Measurements from ENCODE around the gene TKT. TPM values are rescaled to one million over a fixed set of nuclear protein-coding genes. Genes with fewer than 3 reads are reported as not detected.

The TKT gene
- total and polyA plus RNA-seq, 2 of the 13 experiments (the other 11 are each of a cell fraction or from before 2014, with no cell fraction given), result 150 to 238 TPM

DNA sequence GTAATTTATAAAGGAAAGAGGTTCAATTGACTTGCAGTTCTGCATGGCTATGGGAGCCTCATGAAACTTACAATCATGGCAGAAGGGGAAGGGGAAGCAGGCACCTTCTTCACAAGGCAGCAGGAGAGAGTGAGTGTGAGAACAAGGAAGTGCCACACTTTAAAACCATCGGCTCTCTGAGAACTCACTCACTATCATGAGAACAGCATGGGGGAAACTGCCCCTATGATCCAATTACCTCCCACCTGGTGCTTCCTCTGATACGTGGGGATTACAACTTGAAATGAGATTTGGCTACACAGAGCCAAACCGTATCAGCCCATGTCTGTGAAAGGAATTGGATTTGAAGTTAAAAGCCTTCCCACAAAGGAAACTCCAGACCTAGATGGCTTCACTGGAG lies 39.1 kb downstream of the TKT start (continued):
- TF ChIP-seq IRF9 (CRISPR knock-in tag; IDR thresholded peaks at IDR 0.05; ENCODE audit: borderline replicate concordance) (no peak), ZNF460 (CRISPR knock-in tag; IDR thresholded peaks at IDR 0.05; ENCODE audit: borderline replicate concordance) (no peak), KMT2B (CRISPR knock-in tag; IDR thresholded peaks at IDR 0.05) (no peak), ZNF605 (CRISPR knock-in tag; IDR thresholded peaks at IDR 0.05) (no peak), ZNF180 (CRISPR knock-in tag; IDR thresholded peaks at IDR 0.05; ENCODE audit: borderline replicate concordance, low read depth) (no peak), TSC22D2 (CRISPR knock-in tag; IDR thresholded peaks at IDR 0.05; ENCODE audit: borderline replicate concordance) (no peak)

DNA sequence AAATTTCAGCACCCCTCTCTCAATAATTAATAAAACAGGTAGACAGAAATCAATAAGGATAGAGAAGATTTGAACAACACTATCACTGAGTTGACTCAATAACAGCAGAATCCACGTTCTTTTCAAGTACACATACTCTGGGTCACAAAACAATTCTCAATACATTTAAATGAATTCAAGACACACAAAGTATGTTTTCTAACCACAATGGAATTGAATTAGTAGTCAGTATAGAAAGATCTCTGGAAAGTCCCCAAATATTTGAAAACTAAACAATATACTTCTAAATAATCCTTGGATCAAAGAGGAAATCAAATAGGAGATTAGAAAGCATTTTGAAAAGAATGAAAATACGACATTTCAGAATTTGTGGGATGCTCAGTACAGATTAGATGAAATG lies 40.0 kb downstream of the TKT start:
- H4K20me1 ChIP-seq (ENCODE audit: insufficient read depth, low read length), result no peaks in the 10 kb centered on the region
- H3K9me3 ChIP-seq (ENCODE audit: low read length), result no peaks in the 10 kb centered on the region
- no peak overlapping the region for H3K9ac ChIP-seq (ENCODE audit: insufficient read depth, low read depth, low read length)
- no peak for ATAC-seq
- BruUV-seq (replicated peaks), result no TSS peak
- FAIRE-seq, result no peak
- CTCF ChIA-PET (ENCODE audit: low intra/inter-chr PET ratio, low total read pairs), result no interaction called here
- no peak overlapping the region for H2AFZ ChIP-seq (ENCODE audit: low read length)
- no peaks in the 10 kb centered on the region for H3K79me2 ChIP-seq (ENCODE audit: insufficient read depth, low read length)
- intact Hi-C loops (cut with micrococcal nuclease; ENCODE audit: unreplicated experiment) (no loop called here), in situ Hi-C loops (cut with HindIII; ENCODE audit: extremely low pct_ligation_motif_present, low pct_unique_long_range_greater_than_20kb) (no loop called here)
- no peak overlapping the region for H3K4me3 ChIP-seq (replicated peaks in 1 of 3; ENCODE audit: insufficient read depth in 1 of 3, low read depth in 2 of 3, low read length in 3 of 3)
- H3K27ac ChIP-seq (ENCODE audit: extremely low read length, insufficient read depth, low read length), result no peak overlapping the region
- 0 out of 2 replicates have a peak, but pooled peaks cover 6% of the 10 kb centered on the region for H3K4me1 ChIP-seq (ENCODE audit: insufficient read depth, low read length)
- POLR2A ChIA-PET, result no interaction called here
- DNase-seq (ENCODE audit: low spot score), result no peak
- no peak overlapping the region for H3K4me2 ChIP-seq (ENCODE audit: low read depth, low read length)
- H3K36me3 ChIP-seq (replicated peaks in 1 of 2; ENCODE audit: control insufficient read depth in 1 of 2, insufficient read depth in 2 of 2, low read length in 2 of 2), result no peaks in the 10 kb centered on the region
- 74% methylated on average over 2 of the region's 2 CpGs for WGBS (ENCODE audit: low lambda C conversion rate)
- no peaks in the 10 kb centered on the region for H3K27me3 ChIP-seq (ENCODE audit: control insufficient read depth in 1 of 2, insufficient read depth in 2 of 2, low read length in 2 of 2)
- TF ChIP-seq, protein P1, sequence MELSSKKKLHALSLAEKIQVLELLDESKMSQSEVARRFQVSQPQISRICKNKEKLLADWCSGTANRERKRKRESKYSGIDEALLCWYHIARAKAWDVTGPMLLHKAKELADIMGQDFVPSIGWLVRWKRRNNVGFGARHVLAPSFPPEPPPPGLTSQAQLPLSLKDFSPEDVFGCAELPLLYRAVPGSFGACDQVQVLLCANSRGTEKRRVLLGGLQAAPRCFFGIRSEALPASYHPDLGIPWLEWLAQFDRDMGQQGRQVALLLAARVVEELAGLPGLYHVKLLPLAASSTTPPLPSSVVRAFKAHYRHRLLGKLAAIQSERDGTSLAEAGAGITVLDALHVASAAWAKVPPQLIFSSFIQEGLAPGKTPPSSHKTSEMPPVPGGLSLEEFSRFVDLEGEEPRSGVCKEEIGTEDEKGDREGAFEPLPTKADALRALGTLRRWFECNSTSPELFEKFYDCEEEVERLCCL (CRISPR knock-in tag; IDR thresholded peaks at IDR 0.05; ENCODE audit: borderline replicate concordance), result no peak
- TF ChIP-seq ZNF331 (CRISPR knock-in tag; IDR thresholded peaks at IDR 0.05) (no peak), SP2 (CRISPR knock-in tag; IDR thresholded peaks at IDR 0.05) (no peak), ZNF724P (CRISPR knock-in tag; IDR thresholded peaks at IDR 0.05; ENCODE audit: borderline replicate concordance) (no peak), ZNF746 (CRISPR knock-in tag; IDR thresholded peaks at IDR 0.05) (no peak)
- TF ChIP-seq, protein P2, sequence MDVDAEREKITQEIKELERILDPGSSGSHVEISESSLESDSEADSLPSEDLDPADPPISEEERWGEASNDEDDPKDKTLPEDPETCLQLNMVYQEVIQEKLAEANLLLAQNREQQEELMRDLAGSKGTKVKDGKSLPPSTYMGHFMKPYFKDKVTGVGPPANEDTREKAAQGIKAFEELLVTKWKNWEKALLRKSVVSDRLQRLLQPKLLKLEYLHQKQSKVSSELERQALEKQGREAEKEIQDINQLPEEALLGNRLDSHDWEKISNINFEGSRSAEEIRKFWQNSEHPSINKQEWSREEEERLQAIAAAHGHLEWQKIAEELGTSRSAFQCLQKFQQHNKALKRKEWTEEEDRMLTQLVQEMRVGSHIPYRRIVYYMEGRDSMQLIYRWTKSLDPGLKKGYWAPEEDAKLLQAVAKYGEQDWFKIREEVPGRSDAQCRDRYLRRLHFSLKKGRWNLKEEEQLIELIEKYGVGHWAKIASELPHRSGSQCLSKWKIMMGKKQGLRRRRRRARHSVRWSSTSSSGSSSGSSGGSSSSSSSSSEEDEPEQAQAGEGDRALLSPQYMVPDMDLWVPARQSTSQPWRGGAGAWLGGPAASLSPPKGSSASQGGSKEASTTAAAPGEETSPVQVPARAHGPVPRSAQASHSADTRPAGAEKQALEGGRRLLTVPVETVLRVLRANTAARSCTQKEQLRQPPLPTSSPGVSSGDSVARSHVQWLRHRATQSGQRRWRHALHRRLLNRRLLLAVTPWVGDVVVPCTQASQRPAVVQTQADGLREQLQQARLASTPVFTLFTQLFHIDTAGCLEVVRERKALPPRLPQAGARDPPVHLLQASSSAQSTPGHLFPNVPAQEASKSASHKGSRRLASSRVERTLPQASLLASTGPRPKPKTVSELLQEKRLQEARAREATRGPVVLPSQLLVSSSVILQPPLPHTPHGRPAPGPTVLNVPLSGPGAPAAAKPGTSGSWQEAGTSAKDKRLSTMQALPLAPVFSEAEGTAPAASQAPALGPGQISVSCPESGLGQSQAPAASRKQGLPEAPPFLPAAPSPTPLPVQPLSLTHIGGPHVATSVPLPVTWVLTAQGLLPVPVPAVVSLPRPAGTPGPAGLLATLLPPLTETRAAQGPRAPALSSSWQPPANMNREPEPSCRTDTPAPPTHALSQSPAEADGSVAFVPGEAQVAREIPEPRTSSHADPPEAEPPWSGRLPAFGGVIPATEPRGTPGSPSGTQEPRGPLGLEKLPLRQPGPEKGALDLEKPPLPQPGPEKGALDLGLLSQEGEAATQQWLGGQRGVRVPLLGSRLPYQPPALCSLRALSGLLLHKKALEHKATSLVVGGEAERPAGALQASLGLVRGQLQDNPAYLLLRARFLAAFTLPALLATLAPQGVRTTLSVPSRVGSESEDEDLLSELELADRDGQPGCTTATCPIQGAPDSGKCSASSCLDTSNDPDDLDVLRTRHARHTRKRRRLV (CRISPR knock-in tag; IDR thresholded peaks at IDR 0.05), result no peak
- TF ChIP-seq, protein P3, sequence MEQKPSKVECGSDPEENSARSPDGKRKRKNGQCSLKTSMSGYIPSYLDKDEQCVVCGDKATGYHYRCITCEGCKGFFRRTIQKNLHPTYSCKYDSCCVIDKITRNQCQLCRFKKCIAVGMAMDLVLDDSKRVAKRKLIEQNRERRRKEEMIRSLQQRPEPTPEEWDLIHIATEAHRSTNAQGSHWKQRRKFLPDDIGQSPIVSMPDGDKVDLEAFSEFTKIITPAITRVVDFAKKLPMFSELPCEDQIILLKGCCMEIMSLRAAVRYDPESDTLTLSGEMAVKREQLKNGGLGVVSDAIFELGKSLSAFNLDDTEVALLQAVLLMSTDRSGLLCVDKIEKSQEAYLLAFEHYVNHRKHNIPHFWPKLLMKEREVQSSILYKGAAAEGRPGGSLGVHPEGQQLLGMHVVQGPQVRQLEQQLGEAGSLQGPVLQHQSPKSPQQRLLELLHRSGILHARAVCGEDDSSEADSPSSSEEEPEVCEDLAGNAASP (CRISPR knock-in tag; IDR thresholded peaks at IDR 0.05; ENCODE audit: borderline replicate concordance), result no peak
